ENCODE measurements around the gene SLC6A6.

- TF ChIP-seq USF1 (IDR thresholded peaks at IDR 0.05; ENCODE audit: borderline replicate concordance, extremely low read length, insufficient read depth, low read depth, low read length) (no peak), RCOR1 (conservative IDR thresholded peaks at IDR 0.05; ENCODE audit: low read depth, low read length) (no peak), RFX5 (IDR thresholded peaks at IDR 0.05; ENCODE audit: low read depth, low read length) (no peak), CTCF (IDR thresholded peaks at IDR 0.05 in 2 of 3, conservative IDR thresholded peaks at IDR 0.05 in 1 of 3; ENCODE audit: control insufficient read depth in 2 of 3, extremely low read depth in 1 of 3, insufficient read depth in 1 of 3, low read depth in 3 of 3, low read length in 3 of 3) (no peak)
These were observed 116.0 kb downstream of the SLC6A6 start for GRCh38 chr3:14518432-14518802.

All from GM12878 (cell line).